ENCODE measurements around the gene ABCG1. TPM values are rescaled to one million over a fixed set of nuclear protein-coding genes. Genes with fewer than 3 reads are reported as not detected.

The ABCG1 gene
- total and polyA plus RNA-seq, 2 donors (not counting 3 experiments of a cell fraction or from before 2014, with no cell fraction given): 6.7 to 19.6 TPM

DNA sequence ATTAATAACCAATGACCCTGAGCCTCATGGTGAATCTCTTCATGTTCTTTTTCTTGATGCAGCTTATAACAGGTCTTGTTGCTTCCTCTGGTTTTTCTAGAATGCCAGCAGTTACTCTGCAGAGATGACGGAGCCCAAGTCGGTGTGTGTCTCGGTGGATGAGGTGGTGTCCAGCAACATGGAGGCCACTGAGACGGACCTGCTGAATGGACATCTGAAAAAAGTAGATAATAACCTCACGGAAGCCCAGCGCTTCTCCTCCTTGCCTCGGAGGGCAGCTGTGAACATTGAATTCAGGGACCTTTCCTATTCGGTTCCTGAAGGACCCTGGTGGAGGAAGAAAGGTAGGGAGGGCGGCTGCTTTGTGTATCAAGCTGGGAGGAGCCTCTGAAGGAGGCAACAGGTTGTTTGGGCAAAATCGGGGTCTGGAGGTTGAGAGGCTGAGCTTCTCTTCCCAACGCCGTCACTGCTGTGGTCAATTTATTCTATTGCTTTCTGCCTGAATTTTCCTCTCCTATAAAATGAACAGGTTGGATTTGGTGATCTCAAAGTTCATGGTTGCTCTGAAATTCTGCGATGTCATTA, 6.7 kb downstream of the ABCG1 start:
- no peak overlapping the region for H2AFZ ChIP-seq (ENCODE audit: low read depth, low read length)
- FAIRE-seq: no peak
- no peaks in the 10 kb centered on the region for H3K9me1 ChIP-seq (replicated peaks; ENCODE audit: control insufficient read depth, extremely low read depth, insufficient read depth, low read length)
- H4K20me1 ChIP-seq (replicated peaks; ENCODE audit: control insufficient read depth, extremely low read depth, insufficient read depth, low read length): no peaks in the 10 kb centered on the region
- intact Hi-C loops (cut with micrococcal nuclease) (no loop called here), dilution Hi-C loops (cut with MboI; ENCODE audit: extremely low pct_ligation_motif_present, low sequenced_read_pairs) (no loop called here)
- ChIA-PET POLR2A (no interaction called here), CTCF (interaction anchor here (1.0 to 2.9 kb wide), 3 partner anchors 9 to 37 kb away, joined by 3 to 8 read pairs (median 4); no protein-coding TSS in a partner anchor)
- no peak for TF ChIP-seq POLR2A (IDR thresholded peaks at IDR 0.05; ENCODE audit: low read depth, low read length)
- TF ChIP-seq POLR2AphosphoS5 (IDR thresholded peaks at IDR 0.05; ENCODE audit: insufficient read depth, low read depth, low read length): no peak
- TF ChIP-seq GATA2 (IDR thresholded peaks at IDR 0.05; ENCODE audit: insufficient read depth, insufficient read length, low read depth, low read length): no peak
- no peak for TF ChIP-seq MAX (IDR thresholded peaks at IDR 0.05; ENCODE audit: insufficient read depth, insufficient read length)
- TF ChIP-seq JUN (IDR thresholded peaks at IDR 0.05; ENCODE audit: borderline replicate concordance, insufficient read depth, insufficient read length, low read depth): no peak
- TF ChIP-seq FOS (IDR thresholded peaks at IDR 0.05; ENCODE audit: borderline replicate concordance, insufficient read depth, low read length): no peak
- TF ChIP-seq MYC (IDR thresholded peaks at IDR 0.05; ENCODE audit: low read depth, low read length): no peak
- no peak for TF ChIP-seq CTCF (IDR thresholded peaks at IDR 0.05; ENCODE audit: extremely low read depth in 1 of 2, insufficient read depth in 1 of 2, low read depth in 1 of 2, low read length in 2 of 2)
- no peak for TF ChIP-seq EZH2 (IDR thresholded peaks at IDR 0.05; ENCODE audit: borderline replicate concordance, low read depth, low read length, severe bottlenecking)
- H3K4me3 ChIP-seq (replicated peaks in 1 of 3; ENCODE audit: insufficient read depth in 1 of 3, low read depth in 1 of 3, low read length in 3 of 3): no peak overlapping the region
- peaks cover 0 to 2% of the 10 kb centered on the region in 2 experiments for H3K27me3 ChIP-seq (ENCODE audit: control insufficient read depth in 2 of 2, insufficient read depth in 2 of 2, low read length in 2 of 2)
- H3K9me3 ChIP-seq (replicated peaks; ENCODE audit: control insufficient read depth, insufficient read depth, low read length): no peaks in the 10 kb centered on the region
- no peaks in the 10 kb centered on the region for H3K36me3 ChIP-seq (ENCODE audit: control insufficient read depth in 2 of 2, extremely low read depth in 1 of 2, insufficient read depth in 2 of 2, low read length in 2 of 2)
- no TSS peak for BruUV-seq (replicated peaks)
- H3K9ac ChIP-seq (replicated peaks; ENCODE audit: extremely low read depth, insufficient read depth, low read length): no peak overlapping the region
- H3K27ac ChIP-seq (ENCODE audit: insufficient read depth, low read depth, low read length): no peak overlapping the region
- no peak overlapping the region for H3K4me2 ChIP-seq (ENCODE audit: insufficient read depth, low read length)
- peaks cover 28% of the 10 kb centered on the region for H3K4me1 ChIP-seq (ENCODE audit: control insufficient read depth, extremely low read depth, insufficient read depth, low read length)
- no peak for DNase-seq (ENCODE audit: low read depth, low spot score)
- no peaks in the 10 kb centered on the region for H3K79me2 ChIP-seq (ENCODE audit: control insufficient read depth, insufficient read depth, low read length)

All from endothelial cell of umbilical vein (primary cell).